Nephron (organoid): ENCODE results near the gene KCNK6.

Source experiments
- H3K27ac Mint-ChIP-seq, 3 experiments: 2 replicates each; pipeline ENCODE4 v1.8.0; 2020; ENCODE audit warnings: mixed read lengths in 3 of 3, mild to moderate bottlenecking in 2 of 3, moderate library complexity in 1 of 3
- H3K27me3 Mint-ChIP-seq: 2 replicates; pipeline ENCODE4 v1.8.0; 2021; ENCODE audit warnings: low read depth, mild to moderate bottlenecking, moderate library complexity, mixed read lengths
- H3K36me3 Mint-ChIP-seq: 2 replicates; pipeline ENCODE4 v1.8.0; 2020; ENCODE audit warnings: low read depth, mixed read lengths
- H3K4me1 Mint-ChIP-seq: 2 replicates; pipeline ENCODE4 v1.8.0; 2020; ENCODE audit warnings: mixed read lengths
- H3K4me3 Mint-ChIP-seq, 3 experiments: 2 replicates each; pipeline ENCODE4 v1.8.0; 2020; ENCODE audit warnings: mild to moderate bottlenecking in 3 of 3, mixed read lengths in 3 of 3, moderate library complexity in 2 of 3
- H3K9me3 Mint-ChIP-seq: 2 replicates; pipeline ENCODE4 v1.8.0; 2020; ENCODE audit warnings: mixed read lengths
- CTCF ChIP-seq, 3 experiments: fragments of 200-600 bp; sonication (generic); IDR thresholded peaks; one replicate each; pipeline ENCODE4 v1.5.0; 2021; ENCODE audit warnings: antibody characterized with exemption in 3 of 3; ENCODE audit not compliant: unreplicated experiment in 3 of 3

KCNK6 gene

GRCh38 chr19:38319421-38320258, at the start of gene KCNK6:
TSS of gene KCNK6 (plus strand) at chr19:38319845. CDS start at chr19:38319951, 106 bp downstream.
- Mint-ChIP-seq H3K4me1 (peaks cover 9% of the 10 kb centered on the region), H3K27ac (peak within 1 kb of the TSS in 1 of 3 experiments; percentile 26), H3K36me3 (no peaks in the 10 kb centered on the region), H3K9me3 (no peaks in the 10 kb centered on the region), H3K4me3 (peak within 1 kb of the TSS; percentile 78 to 79 (median 78)), H3K27me3 (peaks cover 56% of the 10 kb centered on the region)
- peak in 1 of 3 experiments; percentile 3 for TF ChIP-seq CTCF (IDR thresholded peaks at IDR 0.05; ENCODE audit: unreplicated experiment in 3 of 3)

GRCh38 chr19:38270587-38271167, 49.0 kb upstream of the KCNK6 start:
- Mint-ChIP-seq H3K9me3 (no peaks in the 10 kb centered on the region), H3K36me3 (peaks cover 6% of the 10 kb centered on the region), H3K27me3 (peaks cover 3% of the 10 kb centered on the region), H3K4me1 (peaks cover 38% of the 10 kb centered on the region), H3K27ac (peak overlapping the region in 2 of 3 experiments; percentile 16 to 75), H3K4me3 (no peak overlapping the region)
- no peak for TF ChIP-seq CTCF (IDR thresholded peaks at IDR 0.05; ENCODE audit: unreplicated experiment in 3 of 3)

GRCh38 chr19:38273499-38273898, 46.1 kb upstream of the KCNK6 start:
- H3K36me3 Mint-ChIP-seq = peaks cover 6% of the 10 kb centered on the region
- no peaks in the 10 kb centered on the region for H3K27me3 Mint-ChIP-seq
- no peaks in the 10 kb centered on the region for H3K9me3 Mint-ChIP-seq
- H3K4me3 Mint-ChIP-seq = no peak overlapping the region
- no peak for TF ChIP-seq CTCF (IDR thresholded peaks at IDR 0.05; ENCODE audit: unreplicated experiment in 3 of 3)
- peaks cover 14% of the 10 kb centered on the region for H3K4me1 Mint-ChIP-seq
- peak overlapping the region in 2 of 3 experiments; percentile 1 to 6 for H3K27ac Mint-ChIP-seq

- no peaks in the 10 kb centered on the region for H3K9me3 Mint-ChIP-seq
- TF ChIP-seq CTCF (IDR thresholded peaks at IDR 0.05; ENCODE audit: unreplicated experiment in 3 of 3) = no peak
- peaks cover 6% of the 10 kb centered on the region for H3K36me3 Mint-ChIP-seq
- H3K27me3 Mint-ChIP-seq = no peaks in the 10 kb centered on the region
- H3K4me1 Mint-ChIP-seq = peaks cover 10% of the 10 kb centered on the region
- H3K27ac Mint-ChIP-seq = no peak overlapping the region
- H3K4me3 Mint-ChIP-seq = no peak overlapping the region
Measured at GRCh38 chr19:38274739-38275138, 44.9 kb upstream of the KCNK6 start.

- Mint-ChIP-seq H3K27ac (no peak overlapping the region), H3K4me3 (no peak overlapping the region), H3K4me1 (no peaks in the 10 kb centered on the region), H3K27me3 (no peaks in the 10 kb centered on the region), H3K36me3 (peaks cover 3% of the 10 kb centered on the region), H3K9me3 (no peaks in the 10 kb centered on the region)
- TF ChIP-seq CTCF (IDR thresholded peaks at IDR 0.05; ENCODE audit: unreplicated experiment in 3 of 3) = no peak
Measured at GRCh38 chr19:38276942-38277517, 42.6 kb upstream of the KCNK6 start.
